HG02852 (cell line): Measurements from ENCODE around the gene LMBR1L.
"Not testable (repeated sequence)": the region's sequence is repeated elsewhere in the genome, so short reads cannot be mapped to it uniquely, and the experiment has no call there.

Source experiments
- ATAC-seq: cut with Tn5 transposase; IDR thresholded peaks from one replicate; pipeline ENCODE4 v1.9.1; 2021; ENCODE audit warnings: mild to moderate bottlenecking, moderate library complexity; ENCODE audit not compliant: unreplicated experiment

LMBR1L gene

GRCh38 chr12:49110464-49111155, at the start of gene LMBR1L:
TSS of gene LMBR1L (minus strand) at chr12:49110847. CDS start at chr12:49110555, 292 bp downstream.
- ATAC-seq, result peak; percentile 98

DNA sequence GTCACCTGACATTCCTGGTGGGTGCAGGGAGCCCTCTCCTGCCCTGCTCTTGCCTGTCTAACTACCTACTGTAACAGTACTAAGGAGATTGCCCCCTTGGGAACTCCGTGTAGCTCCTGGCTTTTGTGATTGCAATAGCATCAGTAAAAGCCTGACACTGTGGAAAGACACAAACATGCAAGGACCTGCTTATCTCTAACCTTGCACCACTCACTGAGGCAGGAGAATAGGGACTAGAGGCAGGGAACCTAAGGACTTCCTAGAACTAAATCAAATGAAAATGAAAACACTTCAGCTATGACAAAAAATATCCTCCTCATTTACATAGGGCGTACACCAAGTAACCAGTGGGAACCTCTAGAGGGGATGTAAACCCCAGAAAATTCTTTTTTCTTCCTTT, 49.8 kb upstream of the LMBR1L start:
- peak; percentile 51 for ATAC-seq

DNA sequence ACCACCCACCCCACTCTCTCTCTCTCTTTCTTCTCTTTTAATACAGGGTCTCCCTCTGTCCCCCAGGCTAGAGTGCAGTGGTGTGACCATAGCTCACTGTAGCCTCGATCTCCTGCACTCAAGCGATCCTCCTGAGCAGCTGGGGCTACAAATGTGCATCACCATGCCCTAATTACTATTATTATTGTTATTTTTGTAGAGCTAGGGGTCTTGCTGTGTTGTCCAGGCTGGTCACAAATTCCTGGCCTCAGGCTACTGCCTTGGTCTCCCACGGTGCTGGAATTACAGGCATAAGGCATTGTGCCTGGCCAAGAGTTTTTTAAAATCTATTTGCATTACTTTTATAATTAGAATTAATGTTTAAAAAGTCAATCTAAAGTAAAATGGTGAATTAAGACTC, 43.6 kb upstream of the LMBR1L start:
- ATAC-seq, result no peak

DNA sequence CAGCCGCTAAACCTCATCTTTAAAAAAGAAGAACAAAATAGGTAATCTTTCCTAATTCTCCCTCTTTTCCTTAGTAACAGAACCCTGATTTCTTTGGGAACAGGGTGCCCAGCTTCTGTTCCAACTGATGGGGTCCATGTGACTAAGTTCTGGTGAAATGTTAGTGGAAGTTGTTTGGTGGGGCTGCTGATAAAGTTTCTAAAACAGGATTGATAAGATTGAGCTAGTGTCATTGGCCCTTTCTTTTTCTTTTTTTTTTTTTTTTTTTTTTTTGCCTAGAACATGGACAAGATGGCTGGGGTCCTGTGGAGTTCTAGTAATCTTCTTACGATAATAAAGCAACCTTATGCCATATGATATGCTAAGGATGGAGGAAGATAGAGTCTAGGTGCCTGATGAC, 36.7 kb upstream of the LMBR1L start:
- ATAC-seq, result no peak

GRCh38 chr12:49146406-49146805, 35.8 kb upstream of the LMBR1L start:
- no peak for ATAC-seq

DNA sequence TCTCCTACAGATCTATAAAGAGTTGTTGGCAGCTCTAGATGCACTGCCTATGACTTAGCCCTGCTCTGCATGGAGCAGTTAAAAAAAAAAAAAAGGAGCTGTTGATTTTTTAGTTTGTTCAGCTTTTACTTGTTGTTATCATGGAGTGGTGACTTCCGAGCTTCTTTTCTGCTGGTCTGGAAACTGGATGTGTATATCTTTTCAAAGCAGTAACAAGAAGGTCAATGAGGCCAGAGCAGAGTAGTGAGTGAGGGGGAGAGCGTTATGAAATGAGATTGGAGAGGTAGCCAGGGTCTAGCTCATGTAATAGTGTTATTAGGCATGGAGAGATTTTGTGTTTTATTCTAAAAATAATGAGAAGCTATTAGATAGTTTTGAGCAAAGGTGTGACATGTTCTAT, 33.7 kb upstream of the LMBR1L start:
- no peak for ATAC-seq

DNA sequence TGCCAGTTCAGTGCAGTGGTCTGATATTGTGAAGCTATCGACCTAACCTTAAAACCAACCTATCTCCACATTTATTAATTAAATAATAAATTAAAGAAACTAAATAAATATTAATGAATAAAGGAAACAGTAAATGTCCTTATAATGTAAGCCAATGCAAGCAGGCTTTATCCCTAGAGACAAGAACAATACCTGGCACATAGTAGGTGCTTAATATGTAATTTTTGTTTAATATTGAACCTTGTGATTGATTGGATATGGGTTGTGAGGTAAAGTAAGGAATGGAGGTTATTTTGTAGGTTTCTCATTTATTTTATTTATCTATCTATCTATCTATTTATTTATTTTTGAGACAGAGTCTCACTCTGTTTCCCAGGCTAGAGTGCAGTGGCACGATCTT, 28.4 kb upstream of the LMBR1L start:
- no peak for ATAC-seq

- no peak for ATAC-seq
Observed at GRCh38 chr12:49138587-49138986, 27.9 kb upstream of the LMBR1L start.

DNA sequence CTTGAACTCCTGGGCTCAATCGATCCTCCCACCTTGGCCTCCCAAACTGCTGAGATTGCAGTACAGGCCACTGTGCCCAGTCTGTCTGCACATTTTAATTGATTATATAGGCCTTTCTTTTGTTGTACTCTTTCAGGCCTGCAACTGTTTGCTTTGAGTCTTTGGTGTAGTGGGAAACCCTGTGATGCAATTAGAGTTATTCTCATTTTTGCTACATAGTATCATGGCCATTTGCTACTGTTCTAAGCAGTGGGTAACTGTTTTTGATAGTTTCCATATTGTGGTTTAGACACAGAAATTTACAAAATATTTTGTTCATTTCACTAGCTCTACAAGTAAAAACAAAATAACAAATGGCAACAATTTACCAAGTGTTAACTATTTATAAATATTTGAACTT, 26.8 kb upstream of the LMBR1L start:
- no peak for ATAC-seq

- ATAC-seq, result not testable (repeated sequence)
Observed at GRCh38 chr12:49136997-49137396, 26.4 kb upstream of the LMBR1L start.

GRCh38 chr12:49133590-49133989, 22.9 kb upstream of the LMBR1L start:
- ATAC-seq, result no peak

- no peak for ATAC-seq
Observed at GRCh38 chr12:49133014-49133413, 22.4 kb upstream of the LMBR1L start.

GRCh38 chr12:49131894-49132461, 21.3 kb upstream of the LMBR1L start:
- ATAC-seq, result no peak

DNA sequence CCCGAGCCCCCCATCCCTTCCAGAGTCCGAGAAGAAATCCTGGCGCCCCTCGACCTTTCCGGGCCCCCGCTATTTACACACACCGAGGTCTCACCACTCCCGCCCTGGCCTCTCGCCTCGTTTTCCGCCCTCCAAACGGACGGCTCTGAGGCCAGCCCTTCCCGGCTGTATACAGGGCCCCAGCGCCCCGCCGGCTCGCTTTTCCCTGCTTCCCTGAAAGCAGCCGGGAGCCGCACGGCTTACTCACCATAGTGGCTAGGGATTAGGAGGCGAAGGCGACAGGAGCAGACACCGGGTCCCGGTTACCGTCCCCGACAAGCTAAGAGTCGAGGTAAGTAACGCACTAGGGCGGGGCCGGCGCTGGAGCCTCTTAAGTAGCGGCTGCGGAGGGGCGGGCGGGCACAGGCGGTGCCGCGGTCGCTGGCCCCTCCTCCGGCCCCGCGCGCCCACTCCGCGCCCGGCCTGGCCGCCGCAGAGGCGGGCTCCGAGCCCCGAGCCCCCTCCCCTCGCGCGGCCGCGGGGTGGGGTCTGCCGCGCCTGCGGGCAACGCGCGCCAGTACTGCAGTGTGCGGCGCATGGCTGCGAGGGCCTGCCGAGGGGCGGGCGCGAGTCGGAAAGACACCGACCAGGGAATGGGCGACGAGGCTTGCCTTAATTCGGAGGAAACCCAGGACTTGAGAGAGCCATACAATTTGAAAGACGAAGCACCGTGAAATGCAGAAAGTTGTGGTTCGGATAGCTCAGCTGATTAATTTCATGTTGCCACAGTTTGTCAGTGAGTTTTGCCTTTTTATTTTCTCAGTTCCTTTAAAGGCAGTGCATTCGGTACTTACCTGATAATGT, 20.6 kb upstream of the LMBR1L start, which contains the start of gene TUBA1B:
TUBA1B (minus strand) TSS at position 345 of the 843 bp plus-strand sequence; CDS start at position 250, 95 bp downstream.
- ATAC-seq, result peak; percentile 59

GRCh38 chr12:49130151-49131050, 19.8 kb upstream of the LMBR1L start:
- peak; percentile 50 for ATAC-seq

DNA sequence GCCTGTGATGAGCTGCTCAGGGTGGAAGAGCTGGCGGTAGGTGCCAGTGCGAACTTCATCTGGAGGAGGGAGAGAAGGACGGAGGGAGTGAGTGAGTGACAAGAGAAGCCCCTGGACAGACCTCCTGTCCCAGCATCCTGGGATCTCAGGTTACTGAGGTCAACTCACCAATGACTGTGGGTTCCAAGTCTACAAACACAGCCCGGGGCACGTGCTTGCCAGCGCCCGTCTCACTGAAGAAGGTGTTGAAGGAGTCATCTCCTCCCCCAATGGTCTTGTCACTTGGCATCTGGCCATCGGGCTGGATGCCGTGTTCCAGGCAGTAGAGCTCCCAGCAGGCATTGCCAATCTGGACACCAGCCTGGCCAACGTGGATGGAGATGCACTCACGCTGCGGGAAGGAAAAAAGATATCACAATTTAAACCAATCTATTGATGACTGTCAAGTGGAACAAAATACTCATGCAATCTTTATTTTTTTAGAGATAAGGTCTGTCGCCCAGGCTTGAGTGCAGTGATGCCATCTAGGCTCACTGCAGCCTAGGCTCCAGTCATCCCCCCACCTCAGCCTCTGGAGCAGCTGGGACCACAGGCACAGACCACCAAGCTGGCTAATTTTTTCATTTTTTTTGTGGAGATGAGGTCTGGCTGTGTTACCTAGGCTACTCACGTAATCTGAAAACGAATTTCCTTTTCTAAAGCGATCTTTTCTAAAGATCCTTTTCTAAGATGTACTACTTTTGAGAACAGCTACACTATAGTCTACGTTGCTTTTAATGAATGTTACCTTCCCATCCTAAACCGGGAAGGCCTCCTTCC, 18.9 kb upstream of the LMBR1L start:
- no peak for ATAC-seq

DNA sequence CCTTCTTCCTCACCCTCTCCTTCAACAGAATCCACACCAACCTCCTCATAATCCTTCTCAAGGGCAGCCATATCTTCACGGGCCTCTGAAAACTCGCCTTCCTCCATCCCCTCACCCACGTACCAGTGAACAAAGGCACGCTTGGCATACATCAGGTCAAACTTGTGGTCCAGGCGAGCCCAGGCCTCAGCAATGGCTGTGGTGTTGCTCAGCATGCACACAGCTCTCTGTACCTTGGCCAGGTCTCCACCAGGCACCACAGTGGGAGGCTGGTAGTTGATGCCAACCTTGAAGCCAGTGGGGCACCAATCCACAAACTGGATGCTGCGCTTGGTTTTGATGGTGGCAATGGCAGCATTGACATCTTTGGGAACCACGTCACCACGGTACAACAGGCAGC, 17.3 kb upstream of the LMBR1L start:
- ATAC-seq, result not testable (repeated sequence)

DNA sequence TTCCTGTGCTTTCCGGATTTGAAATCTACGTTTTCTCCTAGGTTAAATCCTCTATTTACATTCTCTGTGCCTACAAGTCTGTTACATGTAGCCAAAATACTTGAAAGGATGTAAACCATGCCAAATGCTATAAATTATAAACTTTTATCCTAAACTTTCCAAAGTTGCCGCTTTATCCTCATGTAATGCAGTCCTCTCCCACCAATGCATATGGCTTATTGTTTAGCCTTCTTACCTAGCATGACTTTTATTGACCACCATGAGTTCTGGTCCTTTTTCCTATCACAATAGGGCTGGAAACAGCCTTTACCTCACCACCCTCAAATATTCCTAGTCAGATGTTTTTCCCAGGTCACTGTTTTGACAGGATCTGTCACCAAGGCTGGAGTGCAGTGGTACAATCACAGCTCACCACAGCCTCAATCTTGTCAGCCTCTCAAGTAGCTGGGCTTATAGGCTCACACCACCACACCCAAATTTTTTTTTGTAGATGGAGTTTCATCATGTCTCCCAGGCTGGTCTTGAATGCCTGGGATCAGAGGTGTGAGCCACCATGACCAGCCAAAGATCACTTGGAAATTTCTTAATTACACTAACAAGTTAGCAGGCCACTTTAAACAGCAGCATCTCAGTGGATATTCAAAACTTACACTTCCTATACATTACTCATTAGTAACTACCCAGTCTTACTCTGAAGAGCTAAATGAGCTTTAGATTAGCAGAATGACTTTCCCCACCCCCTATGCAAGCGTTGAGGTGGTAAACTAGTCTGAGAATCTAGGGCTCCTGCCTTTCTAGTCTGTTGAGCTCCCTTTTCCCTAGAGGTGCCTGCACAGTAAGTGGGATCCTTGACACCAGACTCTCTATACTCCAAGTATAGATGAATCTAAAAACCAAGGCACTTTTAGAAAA, 16.5 kb upstream of the LMBR1L start:
- no peak for ATAC-seq
